Glomerular visceral epithelial cell (primary cell): ENCODE measurements around the gene MTUS2.
"Not testable (repeated sequence)": the region's sequence is repeated elsewhere in the genome, so short reads cannot be mapped to it uniquely, and the experiment has no call there.

ENCODE experiments used
- DNase-seq: peaks from one replicate; pipeline ENCODE4 v3.0.0-alpha.2; 2016; ENCODE audit errors: extremely low spot score

MTUS2 gene

GRCh38 chr13:28958441-28958840 is 138.3 kb downstream of the MTUS2 start:
- no peak for DNase-seq

GRCh38 chr13:28964052-28964451 is 143.9 kb downstream of the MTUS2 start:
- no peak for DNase-seq

- no peak for DNase-seq
Measured at GRCh38 chr13:28964803-28965202, 144.7 kb downstream of the MTUS2 start.

- no peak for DNase-seq
Measured at GRCh38 chr13:28967029-28967915, 147.1 kb downstream of the MTUS2 start.

GRCh38 chr13:28976195-28976594 is 156.1 kb downstream of the MTUS2 start:
- DNase-seq, result no peak

GRCh38 chr13:28976636-28977035 is 156.5 kb downstream of the MTUS2 start:
- DNase-seq, result no peak

- DNase-seq, result no peak
Measured at GRCh38 chr13:28978574-28978973, 158.4 kb downstream of the MTUS2 start.

GRCh38 chr13:28981530-28981929 is 161.4 kb downstream of the MTUS2 start:
- DNase-seq, result no peak

GRCh38 chr13:28983641-28984040 is 163.5 kb downstream of the MTUS2 start:
- DNase-seq, result no peak

- DNase-seq, result no peak
Measured at GRCh38 chr13:28984326-28984725, 164.2 kb downstream of the MTUS2 start.

- no peak for DNase-seq
Measured at GRCh38 chr13:28984825-28985224, 164.7 kb downstream of the MTUS2 start.

- DNase-seq, result not testable (repeated sequence)
Measured at GRCh38 chr13:28990378-28990777, 170.2 kb downstream of the MTUS2 start.

- no peak for DNase-seq
Measured at GRCh38 chr13:28991764-28992163, 171.6 kb downstream of the MTUS2 start.

- DNase-seq, result no peak
Measured at GRCh38 chr13:29000826-29001225, 180.7 kb downstream of the MTUS2 start.

- DNase-seq, result no peak
Measured at GRCh38 chr13:29005035-29005762, 185.1 kb downstream of the MTUS2 start.

- no peak for DNase-seq
Measured at GRCh38 chr13:29005763-29006120, 185.6 kb downstream of the MTUS2 start.

GRCh38 chr13:29006359-29006850 is 186.3 kb downstream of the MTUS2 start:
- no peak for DNase-seq

GRCh38 chr13:29008296-29008695 is 188.2 kb downstream of the MTUS2 start:
- no peak for DNase-seq

GRCh38 chr13:29020314-29020713 is 200.2 kb downstream of the MTUS2 start:
- no peak for DNase-seq

GRCh38 chr13:29021311-29021710 is 201.2 kb downstream of the MTUS2 start:
- DNase-seq, result no peak

GRCh38 chr13:29021717-29022116 is 201.6 kb downstream of the MTUS2 start:
- no peak for DNase-seq

GRCh38 chr13:29022410-29022809 is 202.3 kb downstream of the MTUS2 start:
- DNase-seq, result no peak

- no peak for DNase-seq
Measured at GRCh38 chr13:29022968-29023367, 202.8 kb downstream of the MTUS2 start.
